Glomerular visceral epithelial cell (primary cell): ENCODE results near the gene POC1A.

Experiments
- DNase-seq: peaks from one replicate; pipeline ENCODE4 v3.0.0-alpha.2; 2016; ENCODE audit errors: extremely low spot score

Gene POC1A

GRCh38 chr3:52085681-52086282 is 68.4 kb downstream of the POC1A start:
- no peak for DNase-seq

- DNase-seq: no peak
Measured at GRCh38 chr3:52084954-52085680, 69.1 kb downstream of the POC1A start.

GRCh38 chr3:52084216-52084945 is 69.8 kb downstream of the POC1A start:
- DNase-seq: no peak

DNA sequence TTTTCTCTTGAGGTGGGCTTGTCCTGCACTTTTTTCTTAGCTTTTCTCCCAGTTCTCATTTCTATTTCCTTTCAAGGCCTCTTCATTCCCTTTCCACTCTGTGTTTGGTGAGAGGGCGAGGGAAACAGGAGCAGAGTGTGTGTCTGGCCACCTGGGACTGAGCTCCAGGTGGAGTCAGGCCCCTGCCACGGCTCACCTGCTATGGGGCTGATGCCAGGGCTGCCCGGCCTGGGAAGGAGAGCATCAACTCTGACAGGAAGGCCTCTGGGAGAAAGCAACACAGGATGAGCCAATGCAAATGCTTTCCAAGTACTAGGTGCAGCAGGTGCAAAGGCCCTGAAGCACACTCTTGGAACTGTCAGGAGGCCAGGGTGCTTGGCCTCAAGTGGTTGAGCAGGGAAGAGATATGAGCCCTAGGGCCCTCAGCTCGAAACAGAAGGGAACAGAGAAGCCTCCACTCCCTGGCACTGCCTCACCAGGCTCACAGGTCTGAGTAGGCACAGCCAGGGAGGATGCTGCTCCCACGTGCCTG is 70.6 kb downstream of the POC1A start:
- no peak for DNase-seq

DNA sequence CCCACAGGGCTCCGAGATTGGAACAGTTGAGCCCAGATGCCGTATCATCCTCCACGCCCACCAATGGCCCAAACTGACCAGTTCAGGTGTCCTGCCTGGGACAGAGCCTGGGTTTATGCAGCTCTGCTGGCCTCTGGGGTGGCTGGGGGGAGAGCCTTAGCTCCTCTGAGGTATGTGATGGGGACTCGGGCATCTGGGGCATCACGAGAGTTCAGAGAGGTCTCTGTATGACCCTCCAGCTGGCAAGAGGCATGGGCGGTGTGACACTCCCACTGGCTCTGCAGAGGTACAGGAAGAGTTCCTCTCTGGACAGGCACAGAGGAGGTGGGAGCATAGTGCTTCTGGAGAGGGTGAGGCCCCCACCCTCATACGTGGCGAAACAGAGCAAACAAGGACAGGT is 71.3 kb downstream of the POC1A start:
- DNase-seq: no peak

- no peak for DNase-seq
Measured at GRCh38 chr3:52080830-52081719, 73.1 kb downstream of the POC1A start.

DNA sequence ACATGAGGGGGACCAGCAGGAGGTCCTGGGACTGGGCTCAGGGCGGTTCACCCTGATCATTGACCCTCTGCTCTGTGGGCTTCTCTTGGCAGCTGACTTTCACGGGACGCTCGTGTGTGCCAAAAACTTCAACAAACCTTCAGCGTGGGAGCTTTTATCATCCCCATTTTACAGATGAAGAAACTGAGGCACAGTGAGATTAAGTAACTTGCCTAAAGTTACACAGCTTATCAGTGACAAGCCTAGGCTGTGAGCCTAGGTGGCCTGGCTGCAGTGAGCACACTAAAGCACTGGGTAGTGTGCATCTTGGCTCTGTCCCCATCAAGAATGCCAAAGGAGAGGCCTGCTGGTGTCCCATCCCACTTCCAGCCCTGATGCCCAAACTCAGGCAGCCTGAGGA is 74.3 kb downstream of the POC1A start:
- no peak for DNase-seq

DNA sequence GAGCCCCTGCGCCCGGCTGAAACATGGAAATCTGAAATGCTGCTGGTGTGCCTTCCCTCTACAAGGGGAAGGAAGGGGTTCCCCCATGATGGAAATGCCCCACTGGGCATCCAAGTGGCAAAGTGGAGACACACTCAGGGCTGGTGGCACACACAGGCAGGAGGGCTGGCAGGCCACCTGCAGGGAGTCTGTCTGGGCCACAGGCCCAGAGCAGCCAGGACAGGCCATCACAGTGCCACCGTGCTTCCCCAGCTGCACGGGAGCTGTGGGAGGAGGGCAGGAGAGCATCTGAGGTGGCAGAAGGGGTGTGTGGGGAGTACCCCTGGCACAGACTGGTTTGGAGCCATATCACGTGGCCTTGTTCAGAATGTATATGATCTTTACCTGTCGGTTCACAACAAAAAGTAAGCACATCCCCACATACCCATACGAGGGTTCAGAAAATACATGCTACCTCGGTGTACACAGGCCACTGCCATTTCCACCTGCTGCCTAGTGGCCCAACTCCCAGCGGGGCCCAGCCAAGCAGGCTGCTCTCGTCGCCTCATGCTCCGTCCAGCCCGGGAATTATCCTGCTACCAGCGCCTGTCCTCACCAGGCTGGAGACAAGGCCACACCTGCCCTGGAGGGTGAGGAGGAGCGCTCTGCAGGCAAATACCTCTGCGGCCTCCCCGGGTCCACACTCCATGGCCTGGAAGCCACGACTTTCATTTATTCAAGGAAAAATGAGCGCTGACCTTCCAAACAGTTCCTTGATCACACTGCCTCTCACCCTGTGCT is 75.3 kb downstream of the POC1A start:
- DNase-seq: no peak

GRCh38 chr3:52077925-52078324 is 76.3 kb downstream of the POC1A start:
- DNase-seq: no peak

GRCh38 chr3:52076896-52077780 is 77.1 kb downstream of the POC1A start:
- no peak for DNase-seq

DNA sequence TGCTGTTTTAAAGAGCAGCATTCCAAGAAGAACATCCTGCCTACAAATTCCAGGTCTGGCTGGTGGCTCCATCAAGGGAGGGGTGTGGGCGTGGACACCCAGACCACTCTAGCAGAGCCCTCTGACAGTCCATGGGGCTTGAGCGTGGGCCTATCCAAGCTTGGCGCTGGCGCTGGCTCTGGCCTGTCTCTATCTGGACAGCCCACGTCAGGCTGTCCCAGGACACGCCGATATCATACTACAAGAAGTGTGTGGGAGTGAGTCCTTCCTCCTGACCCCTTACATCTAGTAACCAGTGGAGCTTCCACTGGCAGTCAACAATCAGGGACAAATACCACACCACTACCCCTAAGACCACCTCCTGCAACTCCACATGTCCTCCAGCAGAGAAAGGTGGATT is 80.7 kb downstream of the POC1A start:
- no peak for DNase-seq

DNA sequence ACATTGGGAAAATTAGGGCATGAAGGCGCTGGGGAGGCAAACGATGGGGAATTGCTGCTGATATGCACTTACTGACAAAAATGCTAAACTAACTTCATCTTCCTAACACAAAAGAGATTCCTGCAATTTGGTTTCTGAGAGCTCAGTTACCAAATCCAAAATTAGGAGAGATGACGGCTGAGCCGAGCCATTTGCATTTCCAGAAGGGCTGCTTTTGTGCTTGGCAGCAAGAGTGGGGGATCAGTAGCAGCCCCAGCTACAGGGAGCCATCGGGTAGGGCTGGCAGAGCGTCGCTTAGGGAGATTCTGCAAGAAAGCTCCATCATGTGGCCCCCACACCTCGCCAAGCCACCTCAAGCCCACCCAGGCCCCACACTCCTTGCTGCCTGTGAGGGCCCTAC is 81.8 kb downstream of the POC1A start:
- DNase-seq: no peak

- no peak for DNase-seq
Measured at GRCh38 chr3:52072020-52072419, 82.2 kb downstream of the POC1A start.

DNA sequence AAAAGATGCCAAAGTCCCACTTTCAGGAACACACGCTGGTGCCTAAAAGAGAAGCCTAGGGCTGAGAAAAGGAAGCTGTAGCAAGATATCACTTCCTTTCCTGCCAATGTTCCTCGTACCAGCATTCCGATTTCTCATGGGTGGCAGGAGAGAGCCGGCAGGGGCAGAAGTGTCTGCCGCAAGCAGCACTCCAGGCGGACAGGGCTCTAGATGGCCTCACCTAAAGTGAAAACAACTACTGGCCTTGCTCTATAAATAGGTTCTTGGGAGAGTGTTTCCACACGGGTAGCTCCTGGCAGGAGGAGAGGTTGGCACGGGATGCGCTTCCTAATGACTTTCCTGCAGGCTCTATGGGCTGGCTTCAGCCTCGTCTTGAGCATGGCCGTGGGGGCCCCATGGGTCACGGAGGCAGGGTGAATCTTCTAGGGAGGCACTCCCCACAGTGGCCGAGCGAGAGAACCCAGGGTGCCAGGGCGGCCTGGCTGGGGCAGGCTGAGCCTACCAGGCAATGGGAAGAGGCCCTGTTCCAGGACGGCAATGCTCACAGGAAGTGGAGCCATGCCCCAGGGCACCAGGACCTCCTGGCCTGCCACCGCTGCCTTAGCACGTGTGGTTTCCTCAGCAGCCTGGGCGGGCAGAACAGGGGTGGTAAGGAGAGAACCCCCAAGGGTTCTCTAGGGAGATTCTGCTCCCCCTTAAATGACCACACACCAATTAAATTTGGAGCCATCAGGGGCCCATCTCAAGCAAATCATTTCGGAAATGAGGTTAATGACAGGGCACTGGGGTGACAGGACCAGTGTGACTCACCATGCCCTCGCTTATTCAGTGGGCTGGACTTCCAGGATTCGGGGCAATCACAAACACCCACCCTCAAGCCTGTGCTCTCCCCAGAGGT is 83.2 kb downstream of the POC1A start:
- no peak for DNase-seq

GRCh38 chr3:52069855-52070254 is 84.4 kb downstream of the POC1A start:
- no peak for DNase-seq

- DNase-seq: no peak
Measured at GRCh38 chr3:52069135-52069534, 85.1 kb downstream of the POC1A start.

GRCh38 chr3:52068730-52069129 is 85.5 kb downstream of the POC1A start:
- DNase-seq: no peak

- no peak for DNase-seq
Measured at GRCh38 chr3:52068055-52068571, 86.1 kb downstream of the POC1A start.

GRCh38 chr3:52067526-52067925 is 86.7 kb downstream of the POC1A start:
- DNase-seq: no peak
